SK-N-SH treated with all-trans-retinoic acid at 6 μM for 48 hours (cell line): ENCODE data around the gene XIAP.
"Not testable (repeated sequence)": the region's sequence is repeated elsewhere in the genome, so short reads cannot be mapped to it uniquely, and the experiment has no call there.

ENCODE experiments used
- ARNTL ChIP-seq: fragments of 450-650 bp; formaldehyde crosslinking; IDR thresholded peaks from 2 replicates; pipeline ENCODE4 v1.5.0; 2020; ENCODE audit warnings: low read depth, mild to moderate bottlenecking, moderate library complexity, borderline replicate concordance
- GLIS3 ChIP-seq: fragments of 250-450 bp; sonication (Bioruptor Pico); IDR thresholded peaks from 2 replicates; pipeline ENCODE4 v1.5.0; 2020; ENCODE audit warnings: mild to moderate bottlenecking, moderate library complexity
- PATZ1 ChIP-seq: fragments of 250-450 bp; sonication (Bioruptor Pico); IDR thresholded peaks from 2 replicates; pipeline ENCODE4 v1.8.0; 2020; ENCODE audit warnings: mild to moderate bottlenecking, moderate library complexity, borderline replicate concordance
- RARB ChIP-seq: fragments of 250-450 bp; sonication (Bioruptor Pico); IDR thresholded peaks from 2 replicates; pipeline ENCODE4 v1.8.0; 2021; ENCODE audit warnings: mild to moderate bottlenecking, moderate library complexity
- TCF4 ChIP-seq: fragments of 250-450 bp; sonication (Bioruptor Pico); IDR thresholded peaks from 2 replicates; pipeline ENCODE4 v1.8.0; 2021; ENCODE audit warnings: mild to moderate bottlenecking, moderate library complexity, borderline replicate concordance
- TOX ChIP-seq: fragments of 250-450 bp; sonication (Bioruptor Pico); IDR thresholded peaks from 2 replicates; pipeline ENCODE4 v1.8.0; 2021; ENCODE audit warnings: mild to moderate bottlenecking, moderate library complexity, borderline replicate concordance
- ZFP3 ChIP-seq: fragments of 250-450 bp; sonication (Bioruptor Pico); IDR thresholded peaks from 2 replicates; pipeline ENCODE4 v1.5.0; 2020; ENCODE audit warnings: mild to moderate bottlenecking, moderate library complexity
- TF ChIP-seq, protein P1 (sequence below): fragments of 250-450 bp; sonication (Bioruptor Pico); IDR thresholded peaks from 2 replicates; pipeline ENCODE4 v1.5.0; 2020; ENCODE audit warnings: mild to moderate bottlenecking, moderate library complexity

- TF ChIP-seq ARNTL, ZFP3, RARB, GLIS3, TCF4, PATZ1, TOX (CRISPR knock-in tag): not testable (repeated sequence)
- TF ChIP-seq, protein P1, sequence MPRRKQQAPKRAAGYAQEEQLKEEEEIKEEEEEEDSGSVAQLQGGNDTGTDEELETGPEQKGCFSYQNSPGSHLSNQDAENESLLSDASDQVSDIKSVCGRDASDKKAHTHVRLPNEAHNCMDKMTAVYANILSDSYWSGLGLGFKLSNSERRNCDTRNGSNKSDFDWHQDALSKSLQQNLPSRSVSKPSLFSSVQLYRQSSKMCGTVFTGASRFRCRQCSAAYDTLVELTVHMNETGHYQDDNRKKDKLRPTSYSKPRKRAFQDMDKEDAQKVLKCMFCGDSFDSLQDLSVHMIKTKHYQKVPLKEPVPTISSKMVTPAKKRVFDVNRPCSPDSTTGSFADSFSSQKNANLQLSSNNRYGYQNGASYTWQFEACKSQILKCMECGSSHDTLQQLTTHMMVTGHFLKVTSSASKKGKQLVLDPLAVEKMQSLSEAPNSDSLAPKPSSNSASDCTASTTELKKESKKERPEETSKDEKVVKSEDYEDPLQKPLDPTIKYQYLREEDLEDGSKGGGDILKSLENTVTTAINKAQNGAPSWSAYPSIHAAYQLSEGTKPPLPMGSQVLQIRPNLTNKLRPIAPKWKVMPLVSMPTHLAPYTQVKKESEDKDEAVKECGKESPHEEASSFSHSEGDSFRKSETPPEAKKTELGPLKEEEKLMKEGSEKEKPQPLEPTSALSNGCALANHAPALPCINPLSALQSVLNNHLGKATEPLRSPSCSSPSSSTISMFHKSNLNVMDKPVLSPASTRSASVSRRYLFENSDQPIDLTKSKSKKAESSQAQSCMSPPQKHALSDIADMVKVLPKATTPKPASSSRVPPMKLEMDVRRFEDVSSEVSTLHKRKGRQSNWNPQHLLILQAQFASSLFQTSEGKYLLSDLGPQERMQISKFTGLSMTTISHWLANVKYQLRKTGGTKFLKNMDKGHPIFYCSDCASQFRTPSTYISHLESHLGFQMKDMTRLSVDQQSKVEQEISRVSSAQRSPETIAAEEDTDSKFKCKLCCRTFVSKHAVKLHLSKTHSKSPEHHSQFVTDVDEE (CRISPR knock-in tag) = not testable (repeated sequence)
These were observed 14.7 kb upstream of the XIAP start for GRCh38 chrX:123845129-123845528.
